Muscle of leg (tissue), 11 donors: ENCODE measurements around the gene SLC39A12. TPM values are rescaled to one million over a fixed set of nuclear protein-coding genes. Genes with fewer than 3 reads are reported as not detected.

Experiments
- DNase-seq: peaks from one replicate; pipeline ENCODE4 v3.0.0; 2013
- H3K27ac ChIP-seq: one replicate; pipeline ENCODE4 v1.5.1; 2013; ENCODE audit warnings: mild to moderate bottlenecking, low read length, control low read depth
- H3K27me3 ChIP-seq: one replicate; pipeline ENCODE4 v1.6.1; 2013; ENCODE audit warnings: low read length; ENCODE audit not compliant: control insufficient read depth, insufficient read depth
- H3K36me3 ChIP-seq: one replicate; pipeline ENCODE4 v1.6.1; 2013; ENCODE audit warnings: low read length; ENCODE audit not compliant: control insufficient read depth, insufficient read depth
- H3K4me1 ChIP-seq: one replicate; pipeline ENCODE4 v1.6.1; 2013; ENCODE audit warnings: low read length; ENCODE audit not compliant: control insufficient read depth, insufficient read depth
- H3K4me3 ChIP-seq: one replicate; pipeline ENCODE4 v1.5.1; 2013; ENCODE audit warnings: low read length, control low read depth
- H3K9me3 ChIP-seq: replicated peaks from 2 replicates; pipeline ENCODE4 v1.6.1; 2013; ENCODE audit warnings: low read depth, low read length; ENCODE audit not compliant: control insufficient read depth
- WGBS: methylation state at CpG from one replicate; pipeline ENCODE4 v1.1.5; 2013; ENCODE audit warnings: missing lambda C conversion rate; ENCODE audit not compliant: insufficient coverage; 5-methylcytosine and 5-hydroxymethylcytosine counted together
- polyA plus RNA-seq, 8 donors: library from polyadenylated mRNA; unstranded; fragments of 120-200 nt; gene quantifications; one replicate each; pipeline versions ENCODE4 v1.2.1 to v1.2.3, GENCODE V29; 2013; ENCODE audit warnings: inconsistent platforms in 1 of 8, low replicate concordance in 1 of 8; ENCODE audit not compliant: insufficient read length in 8 of 8, insufficient read depth in 1 of 8
- total RNA-seq: library from RNA; stranded (reverse); fragments of 120-200 nt; gene quantifications from one replicate; pipeline ENCODE4 v1.2.4, GENCODE V29; 2013

Gene SLC39A12
- total and polyA plus RNA-seq, 9 donors: 0.04 TPM; not detected in 8

DNA sequence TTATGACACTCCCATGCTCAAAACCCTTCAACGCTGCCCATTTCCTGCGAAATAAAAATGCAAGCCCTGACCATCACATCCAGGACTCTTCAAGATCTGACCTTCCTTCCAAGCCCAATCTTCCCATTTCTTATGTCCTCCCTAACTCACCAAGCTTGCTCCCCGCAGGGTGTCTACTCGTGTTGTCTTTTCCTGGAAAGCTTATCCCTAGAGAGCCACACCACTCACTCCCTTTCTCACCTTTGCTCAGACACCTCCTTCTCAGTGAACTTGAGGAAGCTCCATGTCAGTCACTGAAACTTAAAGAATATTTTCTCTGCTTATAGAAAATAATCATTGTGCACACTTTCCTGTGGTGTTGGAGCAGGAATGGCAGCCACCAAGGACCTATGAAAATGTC is 134.1 kb downstream of the SLC39A12 start:
- H3K27me3 ChIP-seq: no peaks in the 10 kb centered on the region
- H3K9me3 ChIP-seq: no peaks in the 10 kb centered on the region
- DNase-seq: no peak
- no peaks in the 10 kb centered on the region for H3K4me1 ChIP-seq
- H3K27ac ChIP-seq: no peak overlapping the region
- H3K4me3 ChIP-seq: no peak overlapping the region
- no peaks in the 10 kb centered on the region for H3K36me3 ChIP-seq
- 81% methylated on average over 4 of the region's 4 CpGs for WGBS

DNA sequence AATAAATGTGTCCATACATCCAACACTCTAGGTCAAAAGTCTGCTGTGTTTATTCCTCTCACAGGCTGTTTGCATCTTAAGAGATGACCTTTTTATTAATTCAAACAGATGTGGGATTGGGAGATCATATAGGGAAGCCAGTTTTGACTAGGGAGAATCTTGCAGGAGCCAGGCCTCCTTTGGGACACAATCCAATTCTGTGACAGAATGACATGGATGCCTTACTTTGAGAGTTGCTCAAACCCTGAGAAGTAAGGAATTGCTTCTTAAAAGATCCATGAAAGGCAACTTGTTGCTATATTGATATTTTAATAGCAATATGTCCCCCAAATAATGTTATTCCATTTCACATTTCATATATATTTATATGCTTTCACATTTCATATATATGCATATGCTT is 135.0 kb downstream of the SLC39A12 start:
- H3K27ac ChIP-seq: no peak overlapping the region
- H3K36me3 ChIP-seq: no peaks in the 10 kb centered on the region
- no peak for DNase-seq
- no peaks in the 10 kb centered on the region for H3K4me1 ChIP-seq
- no peak overlapping the region for H3K4me3 ChIP-seq
- H3K27me3 ChIP-seq: no peaks in the 10 kb centered on the region
- H3K9me3 ChIP-seq: no peaks in the 10 kb centered on the region

DNA sequence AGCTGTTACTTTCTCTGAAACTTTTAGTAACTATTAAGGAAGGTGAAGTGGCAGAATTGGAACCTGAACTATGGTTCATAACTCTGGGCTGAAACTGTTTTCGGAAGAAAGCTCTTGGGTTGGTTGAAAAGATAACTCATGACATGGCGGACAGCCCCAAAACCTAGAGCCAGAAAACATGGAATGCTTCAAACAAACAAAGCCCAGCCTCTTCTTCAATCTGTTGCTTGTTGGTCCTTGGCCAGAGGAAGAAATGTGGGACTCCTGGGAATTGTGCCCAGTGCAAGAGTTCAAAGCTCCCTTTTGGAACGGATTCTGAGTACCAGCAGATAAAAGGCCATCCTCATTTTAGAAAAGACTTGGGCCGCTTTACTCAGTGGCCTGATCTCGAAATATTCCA is 135.6 kb downstream of the SLC39A12 start:
- DNase-seq: no peak

More for the DNA sequence above, 135.6 kb downstream of the SLC39A12 start:
- H3K27me3 ChIP-seq: no peaks in the 10 kb centered on the region
- 87% methylated on average over 5 of the region's 5 CpGs for WGBS
- H3K4me3 ChIP-seq: no peak overlapping the region
- no peaks in the 10 kb centered on the region for H3K4me1 ChIP-seq
- no peak overlapping the region for H3K27ac ChIP-seq
- H3K9me3 ChIP-seq: no peaks in the 10 kb centered on the region
- no peaks in the 10 kb centered on the region for H3K36me3 ChIP-seq

Other genes with a start within 250 kb of the SLC39A12 start
- 0.40 TPM for gene TMEM236, start 199.7 kb upstream of the SLC39A12 start, total RNA-seq
- 1 to 10 TPM in 1 of 8 donors, under 1 TPM in 7; 0.35 to 1.4 (median 0.45) TPM for gene TMEM236, start 199.7 kb upstream of the SLC39A12 start, polyA plus RNA-seq
- 13.4 TPM for gene MRC1, start 142.6 kb upstream of the SLC39A12 start, total RNA-seq
- 10 to 100 TPM; 10.3 to 18.6 (median 13.6) TPM for gene MRC1, start 142.6 kb upstream of the SLC39A12 start, polyA plus RNA-seq
- gene CACNB2, start 188.5 kb downstream of the SLC39A12 start, total RNA-seq: 1.3 TPM
- gene CACNB2, start 188.5 kb downstream of the SLC39A12 start, polyA plus RNA-seq: 1 to 10 TPM; 1.1 to 2.0 (median 1.4) TPM